Testis (tissue), 2 donors: ENCODE measurements around the gene YAE1.

Source experiments
- POLR2A ChIP-seq: fragments of 450-650 bp; IDR thresholded peaks from one replicate; pipeline ENCODE4 v1.6.1; 2017; ENCODE audit warnings: antibody characterized with exemption, mild to moderate bottlenecking, moderate library complexity
- TF ChIP-seq, protein P1 (sequence below), 3 experiments: fragments of 450-650 bp in 2 of 3; fragments of 200-600 bp in 1 of 3; sonication (generic) in 1 of 3; IDR thresholded peaks; one replicate each; pipeline ENCODE4 v1.5.1; 2016 to 2019; ENCODE audit warnings: antibody characterized with exemption in 3 of 3, mild to moderate bottlenecking in 2 of 3, moderate library complexity in 1 of 3

DNA sequence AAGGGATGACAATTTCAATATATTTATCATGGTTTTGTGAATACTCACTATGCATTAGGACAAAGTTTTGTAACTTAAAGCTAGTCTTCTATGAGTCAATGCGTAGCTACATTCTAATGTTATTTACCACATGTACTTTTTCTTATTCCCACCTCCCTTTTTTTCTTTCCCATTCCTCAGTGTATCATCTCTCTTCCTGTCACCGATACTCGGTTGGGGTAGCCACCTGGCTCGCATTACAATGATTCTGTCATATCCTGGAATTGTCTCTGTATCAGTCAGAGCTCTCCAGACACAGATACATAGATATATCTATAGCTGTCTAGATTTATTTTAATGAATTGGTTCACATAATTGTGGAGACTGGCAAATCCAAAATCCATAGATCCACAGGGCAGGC is 47.4 kb downstream of the YAE1 start:
- TF ChIP-seq, protein P1, sequence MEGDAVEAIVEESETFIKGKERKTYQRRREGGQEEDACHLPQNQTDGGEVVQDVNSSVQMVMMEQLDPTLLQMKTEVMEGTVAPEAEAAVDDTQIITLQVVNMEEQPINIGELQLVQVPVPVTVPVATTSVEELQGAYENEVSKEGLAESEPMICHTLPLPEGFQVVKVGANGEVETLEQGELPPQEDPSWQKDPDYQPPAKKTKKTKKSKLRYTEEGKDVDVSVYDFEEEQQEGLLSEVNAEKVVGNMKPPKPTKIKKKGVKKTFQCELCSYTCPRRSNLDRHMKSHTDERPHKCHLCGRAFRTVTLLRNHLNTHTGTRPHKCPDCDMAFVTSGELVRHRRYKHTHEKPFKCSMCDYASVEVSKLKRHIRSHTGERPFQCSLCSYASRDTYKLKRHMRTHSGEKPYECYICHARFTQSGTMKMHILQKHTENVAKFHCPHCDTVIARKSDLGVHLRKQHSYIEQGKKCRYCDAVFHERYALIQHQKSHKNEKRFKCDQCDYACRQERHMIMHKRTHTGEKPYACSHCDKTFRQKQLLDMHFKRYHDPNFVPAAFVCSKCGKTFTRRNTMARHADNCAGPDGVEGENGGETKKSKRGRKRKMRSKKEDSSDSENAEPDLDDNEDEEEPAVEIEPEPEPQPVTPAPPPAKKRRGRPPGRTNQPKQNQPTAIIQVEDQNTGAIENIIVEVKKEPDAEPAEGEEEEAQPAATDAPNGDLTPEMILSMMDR (IDR thresholded peaks at IDR 0.05): no peak
- no peak for TF ChIP-seq POLR2A
